Measurements from ENCODE around the gene TMEM120A.

GRCh38 chr7:76037310-76037709 lies 42.9 kb upstream of the TMEM120A start:
- TF ChIP-seq CTCF (IDR thresholded peaks at IDR 0.05) (no peak), EZH2 (IDR thresholded peaks at IDR 0.05) (no peak)

Measured in neural progenitor cell (in vitro differentiated cells).